ENCODE results near the gene HOXC5. TPM values are rescaled to one million over a fixed set of nuclear protein-coding genes. Genes with fewer than 3 reads are reported as not detected.

The HOXC5 gene
- total RNA-seq, 4 donors from 2014 or later: 0.28 to 0.63 (median 0.50) TPM; not detected in 1

- no peak for TF ChIP-seq CTCF (IDR thresholded peaks at IDR 0.05)
These were observed 46.0 kb upstream of the HOXC5 start for GRCh38 chr12:53986686-53987483.

GRCh38 chr12:53987787-53988230, 45.0 kb upstream of the HOXC5 start:
- TF ChIP-seq CTCF (IDR thresholded peaks at IDR 0.05): no peak
- no peak for ATAC-seq (ENCODE audit: low FRiP score)

More at GRCh38 chr12:53986686-53987483, 46.0 kb upstream of the HOXC5 start:
- DNase-seq (ENCODE audit: low spot score) (no peak), ATAC-seq (ENCODE audit: low FRiP score) (no peak)

GRCh38 chr12:53988541-53989226, 44.2 kb upstream of the HOXC5 start:
- no peak for ATAC-seq (ENCODE audit: low FRiP score)
- DNase-seq (ENCODE audit: low spot score): no peak
- TF ChIP-seq CTCF (IDR thresholded peaks at IDR 0.05): no peak

More at GRCh38 chr12:53987787-53988230, 45.0 kb upstream of the HOXC5 start:
- no peak for DNase-seq (ENCODE audit: low spot score)

GRCh38 chr12:53989227-53990113, 43.4 kb upstream of the HOXC5 start:
- no peak for TF ChIP-seq CTCF (IDR thresholded peaks at IDR 0.05)
- no peak for ATAC-seq (ENCODE audit: low FRiP score)

GRCh38 chr12:53990311-53991076, 42.4 kb upstream of the HOXC5 start:
- no peak for TF ChIP-seq CTCF (IDR thresholded peaks at IDR 0.05)
- ATAC-seq (ENCODE audit: low FRiP score) (no peak), DNase-seq (ENCODE audit: low spot score) (no peak)

More at GRCh38 chr12:53989227-53990113, 43.4 kb upstream of the HOXC5 start:
- DNase-seq (ENCODE audit: low spot score): no peak

GRCh38 chr12:53991077-53991460, 41.8 kb upstream of the HOXC5 start:
- ATAC-seq (ENCODE audit: low FRiP score) (no peak), DNase-seq (ENCODE audit: low spot score) (no peak)
- TF ChIP-seq CTCF (IDR thresholded peaks at IDR 0.05): no peak

Data from omental fat pad (tissue), 4 donors.